GM04503 (cell line): ENCODE results near the gene PDIA6.
"Not testable (repeated sequence)": the region's sequence is repeated elsewhere in the genome, so short reads cannot be mapped to it uniquely, and the experiment has no call there.

Source experiments
- DNase-seq: peaks from one replicate; pipeline ENCODE4 v3.0.0-alpha.2; 2012; ENCODE audit warnings: low read depth

Gene PDIA6

DNA sequence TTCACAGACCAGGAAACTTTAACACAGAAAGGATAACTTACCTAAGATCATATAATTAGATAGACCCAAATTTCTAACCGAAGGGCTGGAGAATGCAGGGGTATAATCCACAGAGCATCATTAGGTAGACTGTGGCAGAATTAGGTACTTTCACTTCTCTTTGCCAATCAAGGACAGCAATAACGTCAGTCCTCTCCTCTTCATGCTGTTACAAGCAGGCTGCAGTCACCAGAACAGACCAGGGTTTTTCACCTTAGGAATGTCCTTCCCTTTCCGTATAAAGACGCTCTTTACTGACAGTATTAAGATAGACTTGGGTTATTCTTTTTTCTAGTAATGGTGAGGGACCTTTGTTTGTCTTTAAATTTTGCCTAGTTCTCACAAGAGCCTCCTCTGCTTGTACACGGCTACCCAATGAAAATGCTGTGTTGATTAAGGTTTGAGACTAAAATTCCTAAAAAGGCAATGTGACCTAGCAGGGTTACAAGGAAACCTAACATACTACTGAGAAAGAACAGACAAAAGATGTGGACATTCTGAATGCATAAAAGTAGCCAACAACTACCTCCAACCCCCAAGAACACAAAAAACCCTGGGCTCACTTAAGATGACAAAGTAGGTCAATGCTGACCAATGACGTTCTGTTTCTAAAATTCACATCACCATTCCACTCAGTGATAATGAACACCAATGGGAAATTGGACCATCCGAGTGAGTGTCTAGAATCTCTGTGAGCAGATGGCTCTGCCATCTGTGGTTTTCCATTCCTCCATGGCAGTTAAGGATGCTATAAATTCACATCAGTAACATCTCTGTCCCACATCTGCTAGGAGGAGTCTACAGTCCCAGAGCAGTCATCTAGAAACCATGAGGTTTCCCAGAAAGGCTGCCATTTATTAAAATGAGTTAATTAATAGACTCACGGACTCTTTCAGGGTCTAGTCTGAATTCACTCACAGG, 2.1 kb downstream of the PDIA6 start:
- no peak for DNase-seq

- no peak for DNase-seq
Measured at GRCh38 chr2:10806543-10806942, 6.0 kb downstream of the PDIA6 start.

DNA sequence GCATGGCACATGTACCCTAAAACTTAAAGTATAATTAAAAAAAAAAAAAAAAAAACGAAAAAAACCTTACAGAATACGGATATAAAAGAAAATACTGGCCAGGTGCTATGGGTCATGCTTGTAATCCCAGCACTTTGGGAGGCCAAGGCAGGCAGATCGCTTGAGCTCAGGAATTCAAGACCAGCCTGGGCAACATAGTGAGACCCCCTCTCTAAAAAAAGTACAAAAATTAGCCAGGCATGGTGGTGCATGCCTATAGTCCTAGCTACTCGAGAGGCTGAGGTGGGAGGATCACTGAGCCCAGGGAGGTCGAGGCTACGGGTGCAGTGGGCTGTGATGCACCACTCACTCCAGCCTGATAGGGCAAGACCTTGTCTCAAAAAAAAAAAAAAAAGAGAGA, 6.6 kb downstream of the PDIA6 start:
- not testable (repeated sequence) for DNase-seq

DNA sequence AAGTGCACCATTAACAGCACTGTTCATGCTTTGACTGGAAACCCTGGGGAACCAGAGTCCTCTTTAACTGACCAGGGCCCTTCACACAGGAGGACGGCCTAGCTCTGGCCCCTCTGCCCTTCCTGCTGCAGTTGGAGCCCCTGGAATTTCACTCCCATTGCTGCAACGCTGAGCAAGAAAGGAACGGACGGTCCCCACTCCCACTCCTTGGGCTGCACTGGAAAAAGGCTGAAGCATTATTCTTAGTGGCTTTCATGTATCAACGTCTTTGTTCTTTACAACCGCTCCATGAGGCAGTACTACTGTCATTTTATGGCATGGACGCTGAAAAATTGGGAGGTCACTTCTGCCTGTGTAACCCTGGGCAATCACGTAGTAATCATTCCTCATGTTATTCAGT, 9.9 kb downstream of the PDIA6 start:
- no peak for DNase-seq

GRCh38 chr2:10800163-10800562, 12.4 kb downstream of the PDIA6 start:
- DNase-seq = no peak

GRCh38 chr2:10798783-10799182, 13.8 kb downstream of the PDIA6 start:
- DNase-seq = no peak

GRCh38 chr2:10796703-10797102, 15.9 kb downstream of the PDIA6 start:
- DNase-seq = no peak

- DNase-seq = no peak
Measured at GRCh38 chr2:10795508-10796046, 17.0 kb downstream of the PDIA6 start.

DNA sequence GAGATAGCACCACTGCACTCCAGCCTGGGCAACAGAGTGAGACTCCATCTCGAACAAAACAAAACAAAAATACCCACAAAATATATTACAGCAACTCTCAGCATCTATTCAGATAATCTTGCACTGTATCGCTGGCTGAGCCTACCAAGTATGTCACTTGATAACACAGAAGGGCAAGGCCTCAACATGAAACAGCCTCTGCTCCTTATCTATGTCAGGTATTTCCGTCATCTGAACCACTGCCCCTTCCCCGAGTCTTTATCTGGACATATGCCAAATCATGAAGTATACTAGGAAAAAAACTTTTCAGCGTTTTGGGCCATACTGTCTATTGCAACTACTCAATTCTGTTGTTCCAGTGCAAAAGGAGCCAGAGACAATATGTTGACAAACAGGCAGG, 17.7 kb downstream of the PDIA6 start:
- DNase-seq = no peak

DNA sequence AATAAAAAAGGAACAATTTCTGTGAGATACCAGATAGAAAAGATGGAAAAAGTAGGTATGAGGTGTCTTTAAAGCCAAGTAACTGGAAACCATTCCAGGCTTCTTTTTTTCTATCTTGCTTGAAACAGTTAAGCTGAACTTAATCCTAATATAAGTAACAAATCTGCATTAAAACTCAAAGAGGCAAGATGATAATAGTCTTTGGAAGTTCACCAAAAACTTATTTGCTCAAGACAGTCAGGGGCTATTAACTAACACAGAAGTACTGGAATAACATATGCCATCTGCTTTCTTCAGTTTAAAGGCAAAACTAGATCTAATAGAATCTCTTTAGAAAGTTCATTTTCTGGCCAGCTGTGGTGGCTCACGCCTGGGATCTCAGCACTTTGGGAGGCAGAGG, 18.8 kb downstream of the PDIA6 start:
- DNase-seq = no peak

GRCh38 chr2:10792660-10793400, 19.8 kb downstream of the PDIA6 start:
- DNase-seq = no peak

DNA sequence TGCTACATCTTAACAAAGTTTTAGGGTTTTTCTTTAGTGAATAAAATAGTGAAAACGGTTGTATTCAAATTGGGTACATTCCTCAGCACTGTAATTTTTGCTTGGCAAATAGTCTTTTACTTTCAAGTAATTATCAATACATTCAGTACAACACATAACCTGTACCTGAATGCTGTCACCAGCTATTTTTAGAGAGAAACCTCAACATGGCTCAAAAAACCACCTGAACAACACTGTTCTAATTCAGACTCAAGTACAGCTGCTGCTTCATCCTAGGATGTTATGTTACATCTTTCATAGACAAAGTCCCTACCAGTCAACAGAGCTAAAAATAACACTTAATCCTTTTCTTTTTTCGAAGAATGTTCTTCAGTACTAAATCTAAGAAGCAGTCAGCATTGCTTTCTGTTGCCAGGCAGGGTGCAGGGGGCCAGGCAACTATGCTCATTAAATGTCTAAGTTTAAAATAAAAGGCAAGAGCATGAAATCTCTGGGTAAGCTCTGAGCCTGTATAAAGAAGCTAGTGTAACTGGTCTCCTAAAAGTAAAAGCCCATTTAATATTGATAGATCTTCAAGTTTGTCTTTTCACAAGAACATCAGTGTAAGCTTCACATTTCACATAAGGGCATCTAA, 20.5 kb downstream of the PDIA6 start:
- DNase-seq = no peak

DNA sequence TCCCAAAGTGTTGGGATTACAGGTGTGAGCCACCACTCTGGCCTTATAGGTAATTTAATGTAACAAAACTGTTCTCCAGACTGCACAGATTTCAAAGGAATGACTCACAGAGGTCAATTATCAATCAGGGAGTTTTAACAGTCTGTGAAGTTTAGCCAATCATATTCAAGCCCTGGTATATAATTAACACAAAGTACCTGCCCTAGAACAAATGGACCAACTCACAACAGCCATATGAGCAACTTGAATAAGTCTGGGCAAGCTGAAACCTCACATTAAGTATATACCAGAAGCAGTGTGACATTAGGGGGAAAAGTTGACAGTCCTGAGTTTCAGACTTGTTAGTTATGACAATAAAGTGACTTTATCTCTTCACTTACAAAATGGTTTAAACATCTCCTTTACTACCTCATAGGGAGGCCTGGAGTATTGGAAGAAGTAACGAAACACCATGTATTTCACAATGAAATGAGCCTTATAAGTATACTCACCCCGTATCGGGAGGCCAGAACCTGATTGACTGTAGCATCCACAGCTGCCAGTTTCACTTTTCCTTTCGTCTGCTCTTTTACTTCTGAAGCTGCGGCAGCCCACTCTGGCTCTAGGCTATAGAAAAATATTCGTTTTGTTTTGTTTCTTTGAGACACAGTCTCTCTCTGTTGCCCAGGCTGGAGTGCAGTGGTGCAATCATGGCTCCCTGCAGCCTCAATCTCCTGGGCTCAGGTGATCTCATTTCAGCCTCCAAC, 22.2 kb downstream of the PDIA6 start:
- DNase-seq = no peak

DNA sequence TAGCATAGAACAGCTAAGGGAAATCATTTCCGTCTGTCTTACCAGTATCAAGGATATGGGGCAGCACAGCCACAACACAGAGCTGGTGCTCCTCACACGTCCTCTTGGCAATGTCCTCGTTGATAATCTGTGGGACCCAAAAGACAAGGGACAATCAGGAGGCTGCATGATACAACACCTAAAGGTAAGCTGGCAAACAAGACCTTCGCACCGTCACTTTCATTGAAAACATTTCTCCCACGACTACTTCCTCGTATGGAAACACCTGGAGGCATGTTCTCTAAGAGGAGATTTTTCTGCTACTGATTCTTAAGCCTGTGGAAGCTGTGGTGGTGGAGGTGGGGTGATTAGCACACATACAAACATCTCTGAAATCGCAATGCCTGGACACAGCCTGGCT, 23.7 kb downstream of the PDIA6 start:
- DNase-seq = no peak

DNA sequence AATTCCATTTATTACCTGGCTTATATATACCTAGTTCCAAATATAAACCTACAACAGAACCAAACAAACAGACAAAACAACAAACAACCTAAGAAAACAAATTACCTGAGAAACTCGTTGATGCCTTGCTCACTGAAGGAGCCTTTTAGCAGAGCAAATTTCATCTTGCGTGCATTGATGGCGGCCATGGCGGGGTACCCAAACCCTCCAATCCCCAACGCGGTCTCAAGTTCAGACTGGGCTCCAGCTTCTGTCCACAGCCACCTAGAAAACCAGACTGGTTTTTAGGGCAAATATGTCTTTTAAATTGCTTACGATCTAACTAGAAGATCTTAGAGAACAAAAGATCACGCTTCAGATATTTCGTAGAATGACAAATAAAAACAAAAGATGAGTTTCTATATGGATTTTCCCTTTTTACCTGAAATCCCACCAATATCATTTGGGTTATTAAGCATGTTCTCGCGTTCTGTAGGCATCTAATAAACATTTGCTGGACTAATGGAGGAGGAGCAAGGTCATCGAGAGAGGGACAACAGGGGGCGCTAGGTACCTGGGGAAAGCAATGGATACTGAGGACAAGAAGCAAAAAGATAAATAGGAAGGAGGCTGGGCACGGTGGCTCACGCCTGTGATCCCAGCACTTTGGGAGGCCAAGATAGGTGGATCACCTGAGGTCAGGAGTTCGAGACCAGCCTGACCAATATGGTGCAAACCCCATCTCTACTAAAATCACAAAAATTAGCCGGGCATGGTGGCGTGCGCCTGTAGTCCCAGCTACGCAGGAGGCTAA, 25.2 kb downstream of the PDIA6 start:
- DNase-seq = no peak

- DNase-seq = no peak
Measured at GRCh38 chr2:10786240-10786982, 26.2 kb downstream of the PDIA6 start.

- no peak for DNase-seq
Measured at GRCh38 chr2:10785260-10785659, 27.3 kb downstream of the PDIA6 start.

DNA sequence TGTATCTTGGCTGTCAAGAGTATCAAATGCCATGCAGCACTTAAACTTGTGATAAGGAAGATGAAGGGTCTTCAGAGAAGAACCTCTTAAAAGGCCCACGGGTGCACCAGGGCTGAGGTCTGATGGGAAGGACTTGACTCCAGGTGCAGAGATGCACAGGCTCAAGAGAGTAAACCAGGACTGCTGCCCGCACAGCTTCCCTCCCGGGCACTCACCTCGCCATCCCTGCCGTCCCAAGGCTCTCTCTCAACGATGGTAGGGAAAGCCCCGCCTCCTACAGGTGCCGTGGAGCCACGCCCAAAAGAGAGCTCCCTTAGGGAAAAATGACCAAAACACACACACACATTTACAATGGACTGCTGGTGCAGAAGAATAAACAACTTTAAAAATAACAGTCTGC, 27.9 kb downstream of the PDIA6 start:
- DNase-seq = no peak

GRCh38 chr2:10783421-10783820, 29.2 kb downstream of the PDIA6 start:
- no peak for DNase-seq

- DNase-seq = no peak
Measured at GRCh38 chr2:10781746-10782145, 30.8 kb downstream of the PDIA6 start.
